Motor neuron (in vitro differentiated cells): ENCODE data around the gene CRYBG1. TPM values are rescaled to one million over a fixed set of nuclear protein-coding genes. Genes with fewer than 3 reads are reported as not detected.

Source experiments
- ATAC-seq, 8 experiments: fragments of 200-7000 bp; cut with Tn5 transposase; replicated peaks in 6 of 8; 2 replicates each; pipeline ENCODE4 v1.8.0; 2021; ENCODE audit warnings: mild to moderate bottlenecking in 8 of 8, moderate library complexity in 8 of 8
- H3K27ac ChIP-seq, 2 donors: fragments of 250-450 bp; sonication (Bioruptor Pico); 2 replicates each; pipeline ENCODE4 v1.9.0; 2021; ENCODE audit warnings: antibody characterized with exemption in 2 of 2, mild to moderate bottlenecking in 2 of 2, moderate library complexity in 1 of 2
- H3K4me1 ChIP-seq, 2 donors: fragments of 250-450 bp; sonication (Bioruptor Pico); replicated peaks in 1 of 2; 2 replicates each; pipeline ENCODE4 v1.6.1; 2021; ENCODE audit warnings: antibody characterized with exemption in 2 of 2, mild to moderate bottlenecking in 2 of 2, moderate library complexity in 1 of 2
- H3K4me3 ChIP-seq, 5 donors: fragments of 250-450 bp; sonication (Bioruptor Pico); 2 replicates each; pipeline ENCODE4 v1.9.0; 2021; ENCODE audit warnings: antibody characterized with exemption in 5 of 5, mild to moderate bottlenecking in 5 of 5, moderate library complexity in 4 of 5
- WGBS, 10 experiments: fragments of 450-650 bp; shearing (Covaris generic); methylation state at CpG; one replicate each; pipeline ENCODE4 v1.0.0; 2022; 5-methylcytosine and 5-hydroxymethylcytosine counted together
- in situ Hi-C, 9 experiments: fragments of 400-800 bp; cut with MboI; loops; one replicate each; pipeline ENCODE4 v1.15.0; 2021; ENCODE audit warnings: low sequenced_read_pairs in 9 of 9, low pct_unique_long_range_greater_than_20kb in 2 of 9; ENCODE audit not compliant: unreplicated experiment in 9 of 9
- total RNA-seq, 8 experiments: library from RNA; unstranded; fragments of 300-600 nt; gene quantifications; 2 replicates each; pipeline versions ENCODE4 v1.2.3 to v1.2.4, GENCODE V29; 2022

The CRYBG1 gene
- total RNA-seq, 8 experiments from 2014 or later: 0.42 to 11.6 (median 0.67) TPM

- WGBS, 10 experiments: 26 to 80% (median 68%) methylated on average over 2 to 7 of the region's 7 CpGs
These were observed 97.8 kb downstream of the CRYBG1 start for GRCh38 chr6:106458021-106458986.

GRCh38 chr6:106460481-106460880 is 100.0 kb downstream of the CRYBG1 start:
- Histone ChIP-seq H3K27ac (no peak overlapping the region), H3K4me1 (no peaks in the 10 kb centered on the region), H3K4me3 (no peak overlapping the region)
- 17 to 100% (median 73%) methylated on average over 1 to 2 of the region's 2 CpGs; no CpG with 5 or more reads in 3 of the 10 experiments for WGBS, 10 experiments
- in situ Hi-C loops: no loop called here
- ATAC-seq: no peak

More at GRCh38 chr6:106458021-106458986, 97.8 kb downstream of the CRYBG1 start:
- in situ Hi-C loops: loop anchor here in 1 of 9 experiments (10.0 kb wide), 1 partner anchor 106 kb away; no protein-coding TSS in a partner anchor
- ATAC-seq: no peak
- Histone ChIP-seq H3K4me3 (no peak overlapping the region), H3K27ac (no peak overlapping the region), H3K4me1 (no peaks in the 10 kb centered on the region)

GRCh38 chr6:106461084-106461483 is 100.6 kb downstream of the CRYBG1 start:
- no peak overlapping the region for H3K4me3 ChIP-seq
- ATAC-seq: peak in 3 of 8 experiments; percentile 32 to 74 (median 33)
- no peak overlapping the region for H3K27ac ChIP-seq
- peaks cover 0 to 2% of the 10 kb centered on the region in 2 donors for H3K4me1 ChIP-seq
- in situ Hi-C loops: no loop called here

- Histone ChIP-seq H3K4me1 (peaks cover 0 to 3% of the 10 kb centered on the region in 2 donors), H3K27ac (no peak overlapping the region), H3K4me3 (no peak overlapping the region)
- 17 to 100% (median 92%) methylated on average over 1 to 2 of the region's 2 CpGs; no CpG with 5 or more reads in 1 of the 10 experiments for WGBS, 10 experiments
- no peak for ATAC-seq
- in situ Hi-C loops: no loop called here
These were observed 102.5 kb downstream of the CRYBG1 start for GRCh38 chr6:106462923-106463557.

- in situ Hi-C loops: no loop called here
- H3K27ac ChIP-seq: no peak overlapping the region
- 11 to 100% (median 52%) methylated on average over 1 to 2 of the region's 2 CpGs for WGBS, 10 experiments
- no peak overlapping the region for H3K4me3 ChIP-seq
- ATAC-seq: no peak
- H3K4me1 ChIP-seq: peaks cover 0 to 3% of the 10 kb centered on the region in 2 donors
These were observed 105.7 kb downstream of the CRYBG1 start for GRCh38 chr6:106466211-106466610.

GRCh38 chr6:106468935-106469334 is 108.4 kb downstream of the CRYBG1 start:
- no peak overlapping the region for H3K27ac ChIP-seq
- no peak overlapping the region for H3K4me3 ChIP-seq
- ATAC-seq: no peak
- peaks cover 0 to 3% of the 10 kb centered on the region in 2 donors for H3K4me1 ChIP-seq
- WGBS, 10 experiments: 64 to 100% (median 86%) methylated on average over 1 to 2 of the region's 2 CpGs; no CpG with 5 or more reads in 3 of the 10 experiments
- in situ Hi-C loops: no loop called here

- H3K4me1 ChIP-seq: peaks cover 0 to 3% of the 10 kb centered on the region in 2 donors
- WGBS, 10 experiments: 60 to 79% (median 72%) methylated on average over 2 to 4 of the region's 4 CpGs; no CpG with 5 or more reads in 7 of the 10 experiments
- no peak overlapping the region for H3K4me3 ChIP-seq
- in situ Hi-C loops: no loop called here
- no peak overlapping the region for H3K27ac ChIP-seq
- no peak for ATAC-seq
These were observed 109.4 kb downstream of the CRYBG1 start for GRCh38 chr6:106469882-106470281.

GRCh38 chr6:106470316-106470715 is 109.8 kb downstream of the CRYBG1 start:
- no peak overlapping the region for H3K27ac ChIP-seq
- in situ Hi-C loops: no loop called here

GRCh38 chr6:106470811-106471210 is 110.3 kb downstream of the CRYBG1 start:
- in situ Hi-C loops: no loop called here
- H3K4me1 ChIP-seq: peaks cover 0 to 3% of the 10 kb centered on the region in 2 donors
- ATAC-seq: peak in 1 of 8 experiments; percentile 47
- H3K4me3 ChIP-seq: no peak overlapping the region
- no peak overlapping the region for H3K27ac ChIP-seq

More at GRCh38 chr6:106470316-106470715, 109.8 kb downstream of the CRYBG1 start:
- WGBS, 10 experiments: 67 to 84% (median 78%) methylated on average over 1 to 5 of the region's 5 CpGs; no CpG with 5 or more reads in 1 of the 10 experiments
- no peak for ATAC-seq
- H3K4me1 ChIP-seq: peaks cover 0 to 3% of the 10 kb centered on the region in 2 donors
- H3K4me3 ChIP-seq: no peak overlapping the region

GRCh38 chr6:106473812-106474211 is 113.3 kb downstream of the CRYBG1 start:
- Histone ChIP-seq H3K4me3 (no peak overlapping the region), H3K4me1 (no peaks in the 10 kb centered on the region), H3K27ac (no peak overlapping the region)
- 64 to 100% (median 100%) methylated on average over 1 of the region's 1 CpG; no CpG with 5 or more reads in 3 of the 10 experiments for WGBS, 10 experiments
- no peak for ATAC-seq
- in situ Hi-C loops: no loop called here

GRCh38 chr6:106474466-106474865 is 113.9 kb downstream of the CRYBG1 start:
- Histone ChIP-seq H3K4me1 (no peaks in the 10 kb centered on the region), H3K27ac (no peak overlapping the region), H3K4me3 (no peak overlapping the region)
- in situ Hi-C loops: no loop called here
- no peak for ATAC-seq
- WGBS, 10 experiments: 84 to 98% (median 91%) methylated on average over 2 to 5 of the region's 5 CpGs

GRCh38 chr6:106475284-106475683 is 114.8 kb downstream of the CRYBG1 start:
- no peak for ATAC-seq
- WGBS, 10 experiments: 40 to 83% (median 72%) methylated on average over 1 to 6 of the region's 6 CpGs
- H3K27ac ChIP-seq: no peak overlapping the region
- H3K4me3 ChIP-seq: no peak overlapping the region
- in situ Hi-C loops: no loop called here
- H3K4me1 ChIP-seq: no peaks in the 10 kb centered on the region
